GM19023 (cell line): ENCODE measurements around the gene TTYH3.
"Not testable (repeated sequence)": the region's sequence is repeated elsewhere in the genome, so short reads cannot be mapped to it uniquely, and the experiment has no call there.

Source experiments
- ATAC-seq: cut with Tn5 transposase; IDR thresholded peaks from one replicate; pipeline ENCODE4 v1.9.1; 2021; ENCODE audit warnings: mild to moderate bottlenecking, moderate library complexity; ENCODE audit not compliant: unreplicated experiment

TTYH3 gene

DNA sequence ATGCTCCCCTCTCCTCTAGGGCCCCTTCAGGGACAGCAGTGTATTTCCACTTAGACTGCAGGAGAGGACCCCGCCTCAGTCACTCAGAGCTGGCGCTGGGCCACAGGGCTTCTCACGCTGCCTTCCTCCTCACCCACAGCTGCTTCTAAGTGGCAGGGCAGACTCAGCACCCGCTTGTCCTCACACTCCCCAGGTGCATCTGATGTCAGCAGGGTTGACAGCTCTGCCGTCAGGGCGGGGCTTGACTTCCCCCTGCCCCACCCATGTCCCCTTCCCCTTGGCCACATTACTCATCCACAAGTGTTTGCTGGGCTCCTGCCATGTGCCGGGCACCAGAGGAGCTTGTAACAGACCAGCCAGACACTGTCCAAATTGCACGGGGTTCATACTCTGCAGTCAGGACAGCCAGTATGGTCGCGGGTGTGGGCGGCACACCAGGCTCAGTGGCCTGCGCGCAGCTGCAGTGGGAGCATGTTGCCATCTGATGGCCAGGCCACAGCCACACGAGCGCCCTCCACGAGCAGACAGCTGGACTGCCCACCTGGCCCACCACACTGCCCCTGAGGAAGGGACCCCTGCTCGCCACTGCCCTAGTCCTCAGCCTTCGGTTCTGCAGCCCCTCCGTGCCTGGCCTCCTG, 29.3 kb upstream of the TTYH3 start:
- no peak for ATAC-seq

DNA sequence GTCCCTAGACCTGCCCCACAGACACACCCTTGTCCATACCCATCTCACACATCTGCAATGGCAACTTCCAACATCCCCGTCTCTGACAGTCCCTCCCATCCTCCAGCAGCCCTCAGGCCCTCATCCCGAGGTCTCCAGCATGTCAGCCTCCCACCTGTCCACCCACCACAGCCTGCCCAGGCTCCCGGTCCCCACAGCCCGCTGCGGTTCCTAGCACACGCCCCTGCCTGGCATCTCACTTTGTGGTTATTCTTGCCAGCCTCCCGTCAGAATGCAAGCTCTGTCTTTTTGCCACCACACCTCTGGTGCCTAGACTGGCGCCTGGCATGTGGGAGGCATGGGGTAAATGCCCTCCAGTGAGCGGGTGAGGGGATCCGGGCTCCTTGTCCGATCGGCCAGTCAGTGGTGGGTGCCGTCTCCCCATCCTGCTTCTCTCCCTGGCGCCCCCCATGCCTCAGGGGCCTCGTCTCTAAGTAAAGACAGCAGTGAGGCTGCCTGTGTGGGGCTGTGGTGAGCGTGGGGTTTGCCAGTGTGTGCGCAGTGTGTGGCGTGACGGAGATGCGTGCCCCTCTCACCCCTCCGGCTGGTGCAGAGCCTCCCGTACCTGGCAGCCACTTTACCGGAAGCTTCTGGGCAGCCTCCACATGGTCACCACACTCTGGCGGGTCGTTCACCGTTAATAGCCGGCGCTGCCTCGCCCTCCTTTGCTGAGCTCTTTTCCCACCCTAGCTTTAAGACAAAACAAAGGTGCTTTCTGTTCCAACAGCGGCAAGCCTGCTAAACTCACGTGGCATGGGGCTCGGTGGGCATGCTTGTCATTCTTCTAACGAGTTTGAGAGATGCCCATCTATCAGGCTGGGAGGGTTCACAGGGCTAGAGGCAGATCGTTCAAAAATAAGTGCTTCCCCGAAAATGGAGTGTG, 28.5 kb upstream of the TTYH3 start:
- no peak for ATAC-seq

DNA sequence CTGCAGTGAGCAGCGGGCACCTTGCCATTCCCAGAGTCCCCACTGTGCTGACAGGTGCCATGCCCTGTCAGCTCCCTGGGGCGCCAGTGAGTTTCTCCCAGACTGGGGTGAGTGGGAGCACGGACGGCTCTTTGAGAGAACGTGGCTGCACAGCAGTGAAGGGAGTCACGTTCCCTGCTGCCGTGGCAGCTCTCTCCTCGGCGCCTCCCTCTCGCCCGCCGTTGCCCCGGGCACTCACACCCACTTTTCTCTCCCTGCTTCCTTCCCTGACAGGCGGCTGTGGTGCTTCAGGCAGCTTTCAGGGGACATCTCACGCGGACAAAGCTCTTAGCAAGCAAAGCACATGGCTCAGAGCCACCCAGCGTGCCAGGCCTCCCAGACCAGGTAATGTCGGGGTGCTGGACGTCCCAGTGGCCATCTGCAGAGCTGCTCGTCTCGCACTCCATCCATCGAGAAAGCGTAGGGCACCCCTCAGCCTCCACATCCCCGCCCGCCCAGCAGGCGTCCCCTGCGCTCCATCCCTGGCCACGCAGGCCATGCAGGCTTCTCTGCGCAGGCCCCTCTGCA, 27.1 kb upstream of the TTYH3 start:
- ATAC-seq: no peak

GRCh38 chr7:2605608-2606538, 25.9 kb upstream of the TTYH3 start:
- no peak for ATAC-seq

DNA sequence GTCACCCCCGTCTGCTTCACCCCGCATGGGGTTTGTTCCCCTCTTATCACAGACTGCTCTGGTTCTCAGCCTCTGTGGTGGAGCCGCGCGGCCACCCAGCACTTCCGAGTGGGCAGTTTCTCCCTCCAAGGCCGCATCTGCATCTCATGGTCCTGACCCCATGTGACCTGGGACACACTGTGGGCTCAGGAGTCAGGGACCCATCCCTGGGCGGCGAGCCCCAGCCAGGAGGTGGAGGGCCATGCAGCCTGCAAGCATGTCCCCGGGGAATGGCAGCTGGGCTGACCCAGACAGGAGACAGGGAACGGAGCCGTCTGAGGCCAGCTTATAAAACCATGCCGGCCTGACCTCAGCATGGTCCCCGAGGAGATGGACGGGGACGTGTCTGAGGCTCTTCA, 25.2 kb upstream of the TTYH3 start:
- no peak for ATAC-seq

GRCh38 chr7:2607122-2607922, 24.5 kb upstream of the TTYH3 start:
- ATAC-seq: no peak

DNA sequence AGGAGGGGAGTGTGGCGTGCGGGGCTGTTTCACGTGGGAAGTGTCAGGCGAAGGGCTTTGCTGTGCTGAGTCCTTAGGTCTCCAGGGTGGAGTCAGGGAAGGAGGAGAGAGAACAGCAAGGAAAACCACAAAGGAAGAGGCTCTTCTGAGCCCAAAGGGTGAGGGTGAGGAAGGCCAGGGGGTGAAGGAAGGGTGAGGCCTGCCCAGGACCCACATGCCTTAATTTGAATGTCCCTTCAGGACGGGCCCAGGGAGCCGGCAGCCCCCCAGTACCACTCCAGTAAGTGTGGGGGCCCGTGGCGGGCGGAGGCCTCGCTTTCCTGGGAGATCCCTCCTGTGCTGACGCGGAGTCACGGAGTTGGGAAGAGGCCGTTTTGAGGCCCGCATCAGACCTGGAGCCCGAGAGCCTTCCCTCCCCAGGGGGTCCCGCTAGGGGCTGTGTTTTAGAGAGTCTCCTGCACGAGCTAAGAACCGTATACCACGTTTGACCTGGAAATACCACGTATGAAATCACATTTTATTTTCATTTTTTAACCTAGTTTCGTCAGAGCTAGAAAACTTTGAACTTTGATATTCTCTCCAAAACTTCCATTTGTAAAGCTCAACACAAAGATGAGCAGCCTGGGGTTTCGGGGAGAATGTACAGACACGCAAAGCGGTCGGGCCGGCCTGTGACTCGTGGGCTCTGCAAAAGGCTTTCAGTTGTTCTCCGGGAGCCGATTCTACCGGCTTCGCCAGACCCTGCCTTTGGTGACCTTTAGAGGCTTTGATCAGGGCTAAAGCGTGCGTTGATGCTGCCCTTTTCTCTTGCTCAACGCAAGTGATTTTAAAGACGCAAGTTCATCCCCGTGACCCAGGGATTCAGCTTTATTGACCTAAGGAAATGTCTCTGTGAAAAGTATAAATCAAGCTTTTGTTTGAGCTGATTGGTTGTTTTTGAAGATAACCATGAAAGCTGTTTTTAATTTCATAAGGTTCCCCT, 23.6 kb upstream of the TTYH3 start:
- ATAC-seq: no peak

DNA sequence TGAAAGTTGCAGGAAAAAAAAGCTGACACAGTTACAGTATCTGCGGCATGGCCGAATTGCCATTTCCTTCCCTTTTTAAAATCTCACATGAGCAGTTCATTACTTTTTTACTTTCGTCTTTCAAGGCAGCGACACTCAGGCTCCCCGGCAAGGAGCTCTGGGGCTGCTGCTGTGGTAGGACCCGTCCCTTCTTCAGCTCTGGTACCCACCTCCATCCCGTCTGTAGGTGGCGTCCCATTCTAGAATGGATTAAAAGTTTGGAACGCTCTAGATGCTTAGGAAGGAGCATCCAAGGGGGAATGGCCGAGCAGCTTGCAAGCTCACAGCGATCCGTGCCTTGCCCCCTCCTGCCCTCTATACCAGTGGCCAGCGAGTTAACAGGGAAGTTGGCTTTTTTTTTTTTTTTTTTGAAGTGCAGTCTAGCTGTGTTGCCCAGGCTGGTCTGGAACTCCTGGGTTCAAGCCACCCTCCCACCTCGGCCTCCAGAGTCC, 22.8 kb upstream of the TTYH3 start:
- no peak for ATAC-seq

DNA sequence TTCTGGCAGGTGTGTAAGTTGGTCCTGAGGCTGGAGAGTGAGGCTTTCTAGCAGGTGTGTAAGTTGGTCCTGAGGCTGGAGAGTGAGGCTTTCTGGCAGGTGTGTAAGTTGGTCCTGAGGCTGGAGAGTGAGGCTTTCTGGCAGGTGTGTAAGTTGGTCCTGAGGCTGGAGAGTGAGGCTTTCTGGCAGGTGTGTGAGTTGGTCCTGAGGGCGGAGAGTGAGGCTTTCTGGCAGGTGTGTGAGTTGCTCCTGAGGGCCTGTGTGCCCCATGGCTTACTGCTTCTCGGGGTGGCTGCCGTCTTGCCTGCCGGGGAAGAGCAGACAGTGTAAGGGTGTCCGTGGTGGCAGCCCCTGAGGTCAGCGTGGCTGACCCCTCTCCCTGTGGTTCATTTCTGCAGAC, 22.1 kb upstream of the TTYH3 start:
- not testable (repeated sequence) for ATAC-seq

DNA sequence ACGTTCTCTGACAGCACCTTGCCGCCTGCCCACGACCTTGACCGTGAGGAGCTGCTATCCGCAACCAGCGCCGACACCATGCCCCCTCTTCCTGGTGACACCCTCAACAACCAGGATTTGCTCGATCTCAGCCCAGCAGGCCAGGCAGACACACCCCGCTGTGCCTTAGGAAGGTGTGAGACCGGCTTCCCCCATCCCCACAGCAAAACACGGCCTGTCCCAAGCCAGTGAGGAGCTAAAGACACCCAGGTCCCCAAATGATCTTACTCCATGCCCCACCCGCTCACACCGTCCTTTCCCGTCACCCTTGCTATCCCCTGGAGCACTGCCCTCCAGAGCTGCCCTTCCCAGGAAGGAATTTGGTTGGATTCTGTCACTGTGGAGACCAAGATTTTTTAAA, 21.3 kb upstream of the TTYH3 start:
- no peak for ATAC-seq

DNA sequence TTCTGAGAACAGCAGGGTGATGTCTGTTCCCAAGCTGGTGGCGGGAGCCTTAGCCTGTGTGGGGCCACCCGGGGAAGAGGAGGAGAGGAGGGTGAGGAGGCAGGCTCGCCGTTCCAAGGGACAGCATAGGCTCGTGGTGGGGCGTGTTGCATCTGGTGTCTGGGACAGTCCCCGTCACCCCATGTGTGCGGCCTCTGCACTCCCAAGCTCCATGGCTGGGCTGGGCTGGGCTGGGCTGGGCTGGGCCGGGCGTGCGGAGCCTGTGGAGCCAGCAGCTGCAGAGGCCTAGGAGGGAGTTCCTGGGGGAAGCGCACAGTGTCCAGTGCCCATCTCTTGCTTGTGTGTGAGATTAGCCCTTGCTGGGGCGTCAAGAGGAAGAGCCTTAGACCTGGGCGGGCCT, 20.9 kb upstream of the TTYH3 start:
- no peak for ATAC-seq

DNA sequence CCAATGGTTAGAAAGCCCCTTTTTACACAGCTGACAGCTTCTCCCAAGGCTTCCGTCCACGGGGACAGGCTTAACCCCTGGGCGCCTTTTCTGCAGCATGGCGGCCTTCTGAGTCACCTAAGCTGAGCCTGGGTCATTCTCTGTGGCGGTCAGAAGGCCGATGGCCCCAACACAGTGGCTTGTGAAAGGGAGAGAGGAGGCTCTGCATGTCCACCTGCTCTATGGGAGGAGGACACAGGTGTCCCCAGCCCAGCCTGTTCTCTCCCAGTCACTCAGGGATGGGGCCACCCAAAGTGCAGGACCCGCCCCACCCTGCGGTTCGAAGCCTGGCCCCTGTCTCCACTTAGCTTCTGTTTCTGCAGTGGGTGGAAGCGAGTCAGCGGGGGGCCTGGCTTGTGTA, 20.4 kb upstream of the TTYH3 start:
- ATAC-seq: no peak

DNA sequence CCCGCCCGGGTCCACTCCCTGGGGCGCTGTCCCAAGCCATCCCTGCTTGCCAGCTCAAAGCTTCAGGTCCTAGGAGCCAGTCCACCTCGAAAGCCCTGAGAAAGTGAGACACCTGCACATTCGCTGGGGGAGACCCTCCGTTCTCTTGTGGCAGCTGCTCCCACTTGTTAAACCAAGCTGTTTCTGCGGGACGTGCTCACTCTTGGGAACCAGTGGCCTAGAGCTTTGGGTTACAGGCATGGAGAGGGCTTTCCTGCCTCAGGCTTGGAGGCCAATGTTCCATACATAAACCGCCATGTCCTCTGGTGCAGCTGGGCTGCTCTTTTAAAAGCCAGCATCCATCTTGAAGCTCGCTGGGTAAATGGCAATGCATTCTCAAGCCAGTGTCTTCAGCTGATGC, 19.9 kb upstream of the TTYH3 start:
- ATAC-seq: no peak

DNA sequence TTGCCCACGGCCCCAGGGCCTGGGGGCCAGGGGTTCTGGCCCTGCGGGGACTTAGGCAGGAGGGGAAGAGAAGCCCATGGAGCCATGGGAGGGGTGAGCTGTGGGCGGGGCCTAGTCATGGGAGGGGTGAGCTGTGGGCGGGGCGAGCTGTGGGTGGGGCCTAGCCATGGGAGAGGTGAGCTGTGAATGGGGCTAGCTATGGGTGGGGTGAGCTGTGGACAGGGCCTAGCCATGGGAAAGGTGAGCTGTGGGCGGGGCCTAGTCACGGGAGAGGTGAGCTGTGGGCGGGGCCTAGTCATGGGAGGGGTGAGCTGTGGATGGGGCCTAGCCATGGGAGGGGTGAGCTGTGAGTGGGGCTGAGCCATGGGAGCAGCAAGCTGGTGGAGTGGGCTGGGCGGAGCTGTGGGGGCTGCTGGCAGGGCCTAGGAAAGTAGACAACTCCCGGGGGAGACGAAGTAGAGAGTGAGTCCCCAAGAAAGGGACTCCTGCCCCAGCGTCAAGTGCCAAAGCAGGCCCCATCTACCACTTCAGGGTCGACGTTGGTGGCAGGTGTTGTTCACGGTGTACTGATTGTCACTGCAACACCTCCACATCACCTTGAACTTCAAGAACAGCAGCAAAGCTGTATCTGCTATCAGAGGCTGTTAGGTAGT, 19.2 kb upstream of the TTYH3 start:
- ATAC-seq: no peak

DNA sequence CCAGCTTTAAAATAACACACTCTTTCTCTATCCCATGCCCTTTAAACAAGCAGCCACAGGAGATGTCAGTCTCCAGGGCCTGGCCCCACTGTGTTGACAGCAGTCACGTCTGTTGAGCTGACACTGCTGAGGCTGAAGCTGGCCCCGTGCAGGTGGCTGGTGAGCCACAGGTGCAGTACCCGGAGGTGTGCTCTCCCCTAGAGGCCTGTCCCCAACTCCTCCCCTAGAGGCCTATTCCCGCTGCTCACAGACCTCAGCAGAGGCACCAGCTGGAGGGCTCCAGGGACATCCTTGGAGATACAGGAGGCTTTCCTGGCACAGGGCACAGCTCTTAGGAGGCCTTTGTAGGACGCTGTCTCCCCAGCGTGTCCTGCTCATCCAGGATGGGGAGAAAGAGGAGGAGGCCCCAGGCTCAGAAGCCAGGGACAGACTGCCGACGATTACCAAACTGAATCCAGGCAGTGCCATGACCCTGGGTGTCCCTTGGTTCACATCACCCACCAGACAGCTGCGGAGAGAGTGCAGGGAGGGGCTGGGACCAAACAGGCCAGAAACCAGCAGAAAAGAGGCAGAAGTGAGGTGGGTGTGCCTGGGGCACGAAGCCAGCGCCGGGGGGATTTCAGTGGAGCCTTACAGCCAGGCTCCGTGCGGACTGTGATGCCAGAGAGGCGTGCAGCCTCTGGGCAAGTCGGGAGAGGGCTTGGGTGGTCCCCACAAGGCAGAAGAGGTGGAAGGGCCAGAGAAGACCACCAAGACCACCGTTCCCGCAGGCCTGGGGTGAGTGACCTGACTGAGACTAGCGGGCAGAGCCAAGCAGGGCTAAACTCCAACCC, 18.5 kb upstream of the TTYH3 start:
- no peak for ATAC-seq

- no peak for ATAC-seq
These were observed 17.7 kb upstream of the TTYH3 start for GRCh38 chr7:2613931-2614600.
